ENCODE results near the gene ATP2A3.

Gene ATP2A3

DNA sequence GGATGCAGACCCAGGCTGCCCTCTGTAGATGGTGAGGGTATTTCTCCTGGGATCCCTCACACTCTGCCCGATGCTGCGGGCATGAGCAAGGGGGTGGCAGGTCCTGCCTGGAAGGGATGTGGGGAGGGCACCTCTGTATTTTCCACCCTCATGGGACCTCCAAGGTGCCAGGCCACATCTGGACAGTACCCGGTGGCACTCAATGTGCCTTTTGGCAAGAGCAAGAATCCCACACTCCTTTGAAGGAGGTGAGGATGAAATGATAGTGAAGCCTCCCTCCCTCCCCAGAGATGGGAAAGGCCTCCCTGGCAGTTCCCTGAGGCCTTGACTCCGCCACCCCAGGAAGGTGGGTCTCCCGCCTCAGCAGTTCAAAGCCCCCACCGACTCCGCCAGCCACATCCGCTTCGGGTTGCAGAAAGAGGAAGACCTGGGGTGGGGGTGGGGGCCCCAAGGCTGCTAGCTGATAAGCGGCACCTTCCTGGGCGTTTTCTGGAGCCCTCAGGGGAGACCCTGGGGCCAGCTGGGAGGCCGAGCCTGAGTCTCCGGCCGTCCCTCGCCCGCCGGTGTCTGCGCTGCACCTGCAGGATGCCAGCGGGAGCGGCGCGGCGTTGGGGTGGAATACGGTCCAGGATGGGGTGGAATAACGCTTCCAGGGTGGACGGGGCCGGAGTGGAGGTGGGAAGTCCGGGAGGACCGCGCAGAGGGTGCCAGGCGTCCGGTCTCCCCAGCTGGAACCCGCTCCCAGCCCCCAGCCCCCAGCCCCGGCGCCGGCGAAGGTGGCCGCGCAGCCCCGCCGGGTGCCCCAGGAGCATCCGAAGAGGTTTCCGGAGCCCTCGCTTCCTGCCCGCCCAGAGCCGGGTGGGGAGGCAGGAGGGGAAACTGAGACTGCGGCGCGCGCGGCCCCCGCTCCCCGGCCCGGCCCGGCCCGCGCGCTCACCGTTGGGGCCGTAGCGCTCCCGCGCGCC, 718 bp downstream of the ATP2A3 start:
- TF ChIP-seq CTCF (IDR thresholded peaks at IDR 0.05; ENCODE audit: low read depth, low read length), result no peak
- no peak for DNase-seq (ENCODE audit: extremely low read depth, low read depth)

DNA sequence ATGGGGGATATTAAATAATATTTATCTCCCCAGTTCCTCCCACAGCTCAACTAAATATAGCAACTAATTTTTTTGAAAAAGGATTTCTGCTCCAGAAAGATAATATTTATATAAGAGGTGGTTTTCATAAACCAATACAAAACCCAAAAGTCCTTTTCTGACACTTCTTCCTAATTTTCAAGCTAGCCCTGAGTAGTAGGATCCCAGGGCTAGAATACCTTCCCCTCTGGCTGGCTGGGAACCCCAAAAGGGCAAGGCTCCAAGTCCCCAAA, 1.3 kb downstream of the ATP2A3 start:
- no peak for DNase-seq (ENCODE audit: extremely low read depth, low read depth)
- TF ChIP-seq CTCF (IDR thresholded peaks at IDR 0.05; ENCODE audit: low read depth, low read length), result no peak

DNA sequence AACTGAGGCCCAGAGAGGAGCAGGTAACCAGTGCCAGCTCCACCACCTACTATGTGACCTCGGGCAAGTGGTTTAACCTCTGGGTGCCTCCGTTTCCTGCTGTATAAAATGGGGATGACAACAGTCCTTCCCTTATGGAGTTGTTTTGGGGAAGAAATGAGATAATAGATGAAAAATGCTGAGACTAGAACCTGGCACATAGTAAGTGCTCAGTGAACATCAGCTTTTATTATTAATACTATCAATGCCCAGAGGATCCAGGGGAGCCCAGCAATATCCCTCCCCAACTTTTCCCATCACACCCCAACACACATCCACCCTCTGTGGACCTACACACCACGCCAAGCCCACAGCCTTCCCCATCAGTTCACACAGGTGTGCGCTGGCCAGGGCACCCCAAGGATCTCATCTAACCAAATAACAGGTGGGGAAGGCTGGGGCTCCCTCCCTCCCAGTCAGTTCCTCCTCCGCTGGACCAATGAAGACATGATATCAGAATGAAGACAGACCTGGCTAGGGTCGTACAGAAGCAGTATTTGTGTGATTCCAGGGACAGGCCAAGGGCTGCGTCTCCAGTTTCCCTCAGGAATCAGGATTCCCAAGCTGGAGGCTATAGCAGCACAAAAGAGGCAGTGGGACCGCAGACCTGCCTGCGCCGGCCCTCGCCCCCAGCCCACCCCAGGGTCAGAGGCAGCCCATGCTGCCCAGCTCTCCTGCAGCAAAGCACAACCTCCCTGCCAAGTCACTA, 1.8 kb downstream of the ATP2A3 start:
- TF ChIP-seq CTCF (IDR thresholded peaks at IDR 0.05; ENCODE audit: low read depth, low read length), result no peak
- no peak for DNase-seq (ENCODE audit: extremely low read depth, low read depth)

- no peak for TF ChIP-seq CTCF (IDR thresholded peaks at IDR 0.05; ENCODE audit: low read depth, low read length)
- no peak for DNase-seq (ENCODE audit: extremely low read depth, low read depth)
Observed at GRCh38 chr17:3961564-3962047, 2.6 kb downstream of the ATP2A3 start.

- no peak for TF ChIP-seq CTCF (IDR thresholded peaks at IDR 0.05; ENCODE audit: low read depth, low read length)
- no peak for DNase-seq (ENCODE audit: extremely low read depth, low read depth)
Observed at GRCh38 chr17:3960764-3961163, 3.5 kb downstream of the ATP2A3 start.

- no peak for TF ChIP-seq CTCF (IDR thresholded peaks at IDR 0.05; ENCODE audit: low read depth, low read length)
- no peak for DNase-seq (ENCODE audit: extremely low read depth, low read depth)
Observed at GRCh38 chr17:3959921-3960601, 4.2 kb downstream of the ATP2A3 start.
